Spleen (tissue), 7 donors: ENCODE measurements around the gene SPPL2C.

Source experiments
- POLR2A ChIP-seq, 3 donors: fragments of 450-650 bp; IDR thresholded peaks; one replicate each; pipeline ENCODE4 v1.5.1; 2017; ENCODE audit warnings: antibody characterized with exemption in 3 of 3, mild to moderate bottlenecking in 1 of 3
- POLR2AphosphoS5 ChIP-seq, 3 donors: sonication (generic); formaldehyde crosslinking; IDR thresholded peaks; one replicate each; pipeline ENCODE4 v1.5.1; 2017; ENCODE audit warnings: antibody characterized with exemption in 3 of 3
- TF ChIP-seq, protein P1 (sequence below), 11 experiments: fragments of 200-600 bp in 7 of 11; fragments of 450-650 bp in 4 of 11; sonication (generic) in 4 of 11; IDR thresholded peaks in 8 of 11; conservative IDR thresholded peaks in 3 of 11; 1 replicate in 7 of 11; 2 replicates in 4 of 11; pipeline versions ENCODE4 v1.4.0 to v1.8.0; 2016 to 2021; ENCODE audit warnings: antibody characterized with exemption in 11 of 11, inconsistent platforms in 4 of 11, mild to moderate bottlenecking in 1 of 11
- donor health status: DM: no; HTN: no; CAD: no; lungs with moderate emphysema.
- donor health status: DM: no; HTN: no; CAD: no.
- donor health status: DM: no; HTN: no; CAD: no.

DNA sequence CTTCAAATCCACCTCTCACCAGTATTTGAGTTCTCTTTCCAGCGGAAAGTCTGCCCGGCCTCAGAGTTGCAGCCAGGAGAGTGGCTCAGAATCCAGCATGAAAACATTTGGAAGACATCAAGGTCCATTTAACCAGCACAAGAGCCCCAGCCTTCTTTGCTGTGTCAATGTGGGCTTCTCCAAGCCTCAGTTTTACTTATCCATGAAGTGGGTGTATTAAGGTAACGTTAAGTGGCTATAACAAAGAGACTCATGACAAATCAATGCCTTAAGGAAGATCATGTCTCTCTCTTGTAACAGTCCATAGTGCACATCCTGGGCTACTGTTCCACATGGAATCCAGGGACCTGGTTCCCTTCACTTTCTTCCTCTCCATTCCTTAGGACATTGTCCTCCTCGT is 959 bp upstream of the SPPL2C start:
- TF ChIP-seq POLR2AphosphoS5 (IDR thresholded peaks at IDR 0.05) (no peak), POLR2A (IDR thresholded peaks at IDR 0.05) (no peak)
- TF ChIP-seq, protein P1, sequence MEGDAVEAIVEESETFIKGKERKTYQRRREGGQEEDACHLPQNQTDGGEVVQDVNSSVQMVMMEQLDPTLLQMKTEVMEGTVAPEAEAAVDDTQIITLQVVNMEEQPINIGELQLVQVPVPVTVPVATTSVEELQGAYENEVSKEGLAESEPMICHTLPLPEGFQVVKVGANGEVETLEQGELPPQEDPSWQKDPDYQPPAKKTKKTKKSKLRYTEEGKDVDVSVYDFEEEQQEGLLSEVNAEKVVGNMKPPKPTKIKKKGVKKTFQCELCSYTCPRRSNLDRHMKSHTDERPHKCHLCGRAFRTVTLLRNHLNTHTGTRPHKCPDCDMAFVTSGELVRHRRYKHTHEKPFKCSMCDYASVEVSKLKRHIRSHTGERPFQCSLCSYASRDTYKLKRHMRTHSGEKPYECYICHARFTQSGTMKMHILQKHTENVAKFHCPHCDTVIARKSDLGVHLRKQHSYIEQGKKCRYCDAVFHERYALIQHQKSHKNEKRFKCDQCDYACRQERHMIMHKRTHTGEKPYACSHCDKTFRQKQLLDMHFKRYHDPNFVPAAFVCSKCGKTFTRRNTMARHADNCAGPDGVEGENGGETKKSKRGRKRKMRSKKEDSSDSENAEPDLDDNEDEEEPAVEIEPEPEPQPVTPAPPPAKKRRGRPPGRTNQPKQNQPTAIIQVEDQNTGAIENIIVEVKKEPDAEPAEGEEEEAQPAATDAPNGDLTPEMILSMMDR (IDR thresholded peaks at IDR 0.05 in 8 of 11, conservative IDR thresholded peaks at IDR 0.05 in 3 of 11) = no peak
